PFSK-1 (cell line): ENCODE measurements around the gene POLR2I.

Experiments
- SIN3A ChIP-seq: IDR thresholded peaks from 2 replicates; pipeline ENCODE4 v1.6.1; 2012; ENCODE audit warnings: mild to moderate bottlenecking, low read length, moderate library complexity, borderline replicate concordance; ENCODE audit not compliant: insufficient read depth
- TAF1 ChIP-seq: IDR thresholded peaks from 2 replicates; pipeline ENCODE4 v1.6.1; 2012; ENCODE audit warnings: low read length, control low read depth, borderline replicate concordance; ENCODE audit not compliant: insufficient read depth

DNA sequence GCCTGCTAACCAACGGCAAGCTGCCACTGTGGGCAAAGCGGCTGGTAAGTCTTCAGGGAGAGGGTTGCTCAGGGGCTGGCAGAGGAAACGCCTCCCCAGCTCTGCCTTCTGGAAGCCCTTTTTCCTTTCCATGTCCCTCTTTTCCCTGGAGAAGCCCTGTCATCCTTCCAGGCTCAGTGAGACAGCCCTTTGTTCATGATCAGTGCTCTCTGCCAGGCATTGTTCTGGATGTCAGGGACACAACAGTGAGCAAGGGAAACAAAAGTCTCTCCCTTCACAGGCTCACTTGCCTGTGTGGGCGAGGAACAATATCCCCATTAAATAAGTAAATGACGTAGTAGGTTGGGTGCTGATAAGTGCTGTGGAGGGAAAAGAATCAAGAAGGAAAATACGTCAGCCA is 17.6 kb downstream of the POLR2I start:
- TF ChIP-seq SIN3A: no peak
- TF ChIP-seq TAF1: no peak
